HL-60 (cell line): ENCODE results near the gene FBXO8.

Source experiments
- DNase-seq, 2 experiments: peaks; one replicate each; pipeline ENCODE4 v3.0.0-alpha.2; 2010 to 2020; ENCODE audit warnings: low read depth in 1 of 2, low spot score in 1 of 2
- H3K27ac ChIP-seq: fragments of 250-450 bp; sonication (Bioruptor Pico); replicated peaks from 2 replicates; pipeline ENCODE4 v1.5.1; 2020; ENCODE audit warnings: mild to moderate bottlenecking, moderate library complexity
- H3K27me3 ChIP-seq: fragments of 250-450 bp; sonication (Bioruptor Pico); 2 replicates; pipeline ENCODE4 v1.5.1; 2021; ENCODE audit warnings: mild to moderate bottlenecking, moderate library complexity; ENCODE audit not compliant: insufficient read depth, poor library complexity, severe bottlenecking
- H3K4me3 ChIP-seq: replicated peaks from 2 replicates; pipeline ENCODE4 v1.5.1; 2011; ENCODE audit warnings: mild to moderate bottlenecking, control low read depth, low read length; ENCODE audit not compliant: insufficient read depth
- CTCF ChIP-seq: IDR thresholded peaks from one replicate; pipeline ENCODE4 v1.5.1; 2011; ENCODE audit warnings: low read length, control low read depth, inconsistent platforms; ENCODE audit not compliant: insufficient read depth
- GABPA ChIP-seq: IDR thresholded peaks from 2 replicates; pipeline ENCODE4 v1.6.1; 2012; ENCODE audit warnings: low read depth
- POLR2AphosphoS5 ChIP-seq: IDR thresholded peaks from 2 replicates; pipeline ENCODE4 v1.6.1; 2012; ENCODE audit warnings: low read depth
- REST ChIP-seq: IDR thresholded peaks from 2 replicates; pipeline ENCODE4 v1.6.1; 2012; ENCODE audit warnings: low read depth; ENCODE audit not compliant: insufficient replicate concordance
- SPI1 ChIP-seq: IDR thresholded peaks from 2 replicates; pipeline ENCODE4 v1.6.1; 2012; ENCODE audit warnings: low read depth, mild to moderate bottlenecking, borderline replicate concordance

Gene FBXO8

GRCh38 chr4:174245714-174246113 lies 37.8 kb downstream of the FBXO8 start:
- DNase-seq, result no peak
- TF ChIP-seq GABPA, result no peak
- TF ChIP-seq POLR2AphosphoS5, result no peak
- TF ChIP-seq REST, result no peak
- no peak for TF ChIP-seq CTCF
- no peak for TF ChIP-seq SPI1
- H3K27ac ChIP-seq, result no peak overlapping the region
- H3K4me3 ChIP-seq, result no peak overlapping the region
- no peaks in the 10 kb centered on the region for H3K27me3 ChIP-seq

GRCh38 chr4:174244441-174244840 lies 39.0 kb downstream of the FBXO8 start:
- TF ChIP-seq REST, result no peak
- no peak for TF ChIP-seq SPI1
- TF ChIP-seq POLR2AphosphoS5, result no peak
- Histone ChIP-seq H3K27me3 (no peaks in the 10 kb centered on the region), H3K4me3 (no peak overlapping the region)

GRCh38 chr4:174241162-174241561 lies 42.3 kb downstream of the FBXO8 start:
- H3K27ac ChIP-seq, result no peak overlapping the region
- no peak overlapping the region for H3K4me3 ChIP-seq
- H3K27me3 ChIP-seq, result no peaks in the 10 kb centered on the region
- DNase-seq, result no peak
- TF ChIP-seq POLR2AphosphoS5, result no peak

More at GRCh38 chr4:174244441-174244840, 39.0 kb downstream of the FBXO8 start:
- H3K27ac ChIP-seq, result no peak overlapping the region
- no peak for DNase-seq

GRCh38 chr4:174236359-174236758 lies 47.1 kb downstream of the FBXO8 start:
- H3K27ac ChIP-seq, result no peak overlapping the region

More at GRCh38 chr4:174236359-174236758, 47.1 kb downstream of the FBXO8 start:
- TF ChIP-seq CTCF (no peak), SPI1 (no peak), REST (no peak), POLR2AphosphoS5 (no peak), GABPA (no peak)
- no peak for DNase-seq
- Histone ChIP-seq H3K27me3 (no peaks in the 10 kb centered on the region), H3K4me3 (no peak overlapping the region)
